B cell (primary cell): ENCODE data around the gene MESP2. TPM values are rescaled to one million over a fixed set of nuclear protein-coding genes. Genes with fewer than 3 reads are reported as not detected.

Source experiments
- ATAC-seq: fragments of 200-7000 bp; cut with Tn5 transposase; one replicate; pipeline ENCODE4 v1.10.0; 2021; ENCODE audit warnings: low read depth, mild to moderate bottlenecking, moderate number of reproducible peaks, moderate library complexity
- CTCF ChIA-PET: fragments of 350-600 bp; sonication (Branson Sonifier 250); formaldehyde crosslinking; loops from one replicate; lab custom pipeline; 2021; ENCODE audit warnings: antibody characterized with exemption, inconsistent platforms; lab: Charles Lee
- POLR2A ChIA-PET: fragments of 350-600 bp; sonication (Branson Sonifier 250); formaldehyde crosslinking; loops from one replicate; lab custom pipeline; 2021; ENCODE audit warnings: antibody characterized with exemption; lab: Charles Lee
- DNase-seq: peaks from one replicate; pipeline ENCODE4 v3.0.0; 2013
- H2AFZ ChIP-seq: 2 replicates; pipeline ENCODE4 v1.6.1; 2012; ENCODE audit warnings: mild to moderate bottlenecking, low read depth, low read length; ENCODE audit not compliant: insufficient read depth, poor library complexity, severe bottlenecking
- H3K27ac ChIP-seq, 2 donors: 1 replicate in 1 of 2; 2 replicates in 1 of 2; pipeline ENCODE4 v1.5.1; 2012 to 2013; ENCODE audit warnings: low read length in 2 of 2, mild to moderate bottlenecking in 2 of 2, moderate library complexity in 1 of 2
- H3K27me3 ChIP-seq, 4 experiments: fragments of 200-600 bp in 1 of 4; sonication (generic) in 1 of 4; replicated peaks in 1 of 4; 1 replicate in 2 of 4; 2 replicates in 2 of 4; pipeline versions ENCODE4 v1.6.1 to v1.7.0; 2013 to 2016; ENCODE audit warnings: low read length in 3 of 4, mild to moderate bottlenecking in 2 of 4, mixed read lengths in 1 of 4, moderate library complexity in 1 of 4; ENCODE audit not compliant: insufficient read depth in 4 of 4, control insufficient read depth in 3 of 4; ENCODE audit errors: control extremely low read depth in 1 of 4
- H3K36me3 ChIP-seq, 2 experiments: replicated peaks in 1 of 2; 1 replicate in 1 of 2; 2 replicates in 1 of 2; pipeline versions ENCODE4 v1.6.1 to v1.7.1; 2013; ENCODE audit warnings: low read length in 1 of 2; ENCODE audit not compliant: insufficient read depth in 2 of 2, control insufficient read depth in 1 of 2; ENCODE audit errors: control extremely low read depth in 1 of 2, extremely low read depth in 1 of 2
- H3K4me1 ChIP-seq, 2 donors: fragments of 200-600 bp in 1 of 2; sonication (generic) in 1 of 2; 1 replicate in 1 of 2; 2 replicates in 1 of 2; pipeline versions ENCODE4 v1.5.1 to v1.6.1; 2013 to 2017; ENCODE audit warnings: low read length in 2 of 2; ENCODE audit not compliant: control insufficient read depth in 2 of 2, insufficient read depth in 2 of 2
- H3K4me2 ChIP-seq: replicated peaks from 2 replicates; pipeline ENCODE3; 2012; ENCODE audit warnings: mild to moderate bottlenecking, low read depth, low read length; ENCODE audit not compliant: poor library complexity, severe bottlenecking
- H3K4me3 ChIP-seq, 5 experiments: fragments of 200-600 bp in 1 of 5; sonication (generic) in 1 of 5; 1 replicate in 3 of 5; 2 replicates in 2 of 5; pipeline versions ENCODE4 v1.5.1 to v1.7.0; 2011 to 2016; ENCODE audit warnings: low read length in 4 of 5, mild to moderate bottlenecking in 4 of 5, low read depth in 2 of 5, control low read depth in 1 of 5, moderate library complexity in 1 of 5; ENCODE audit not compliant: insufficient read depth in 1 of 5; ENCODE audit errors: control extremely low read depth in 1 of 5, extremely low read depth in 1 of 5
- H3K79me2 ChIP-seq: fragments of 200-600 bp; sonication (generic); one replicate; pipeline ENCODE4 v1.6.0; 2016; ENCODE audit warnings: low read length; ENCODE audit not compliant: control insufficient read depth, insufficient read depth
- H3K9ac ChIP-seq: fragments of 200-600 bp; sonication (generic); 2 replicates; pipeline ENCODE4 v1.6.1; 2017; ENCODE audit warnings: mild to moderate bottlenecking, low read length, moderate library complexity
- H3K9me3 ChIP-seq, 3 donors: one replicate each; pipeline versions ENCODE4 v1.6.1 to v1.7.1; 2013; ENCODE audit warnings: low read length in 2 of 3; ENCODE audit not compliant: control insufficient read depth in 2 of 3, insufficient read depth in 1 of 3; ENCODE audit errors: control extremely low read depth in 1 of 3
- H4K20me1 ChIP-seq: 2 replicates; pipeline ENCODE4 v1.6.0; 2012; ENCODE audit warnings: mild to moderate bottlenecking, low read length; ENCODE audit not compliant: insufficient read depth, control insufficient read depth, poor library complexity, severe bottlenecking
- H3K27ac Mint-ChIP-seq: one replicate; pipeline ENCODE4 v1.8.0; 2021; ENCODE audit warnings: mixed read lengths
- H3K27me3 Mint-ChIP-seq: one replicate; pipeline ENCODE4 v1.8.0; 2021; ENCODE audit warnings: mixed read lengths
- H3K4me1 Mint-ChIP-seq: one replicate; pipeline ENCODE4 v1.8.0; 2021; ENCODE audit warnings: mixed read lengths
- H3K4me3 Mint-ChIP-seq: one replicate; pipeline ENCODE4 v1.8.0; 2021; ENCODE audit warnings: mixed read lengths
- H3K9me3 Mint-ChIP-seq: one replicate; pipeline ENCODE4 v1.8.0; 2022; ENCODE audit warnings: mixed read lengths; ENCODE audit not compliant: insufficient read depth
- EZH2 ChIP-seq: IDR thresholded peaks from 2 replicates; pipeline ENCODE4 v1.6.1; 2012; ENCODE audit warnings: borderline replicate concordance, low read depth, mild to moderate bottlenecking, moderate library complexity, low read length; ENCODE audit not compliant: insufficient read depth, poor library complexity, severe bottlenecking
- WGBS: methylation state at CpG from one replicate; pipeline ENCODE4 v1.1.5; 2013; ENCODE audit warnings: missing lambda C conversion rate; ENCODE audit not compliant: insufficient coverage; 5-methylcytosine and 5-hydroxymethylcytosine counted together
- intact Hi-C: fragments of 100-400 bp; cut with micrococcal nuclease; formaldehyde crosslinking; loops from one replicate; pipeline ENCODE4 v1.10.0; 2022
- polyA plus RNA-seq: library from polyadenylated mRNA; depleted of rRNA; stranded (reverse); fragments of >200 nt; gene quantifications from 2 replicates; pipeline ENCODE4 v1.2.3, GENCODE V29; 2012
- total RNA-seq, 2 donors: library from RNA; stranded (reverse); fragments of 120-200 nt in 1 of 2; gene quantifications; 1 replicate in 1 of 2; 2 replicates in 1 of 2; pipeline versions ENCODE4 v1.2.3 to v1.2.4, GENCODE V29; 2013 to 2022
- TF ChIP-seq, protein P1 (sequence below): fragments of 200-600 bp; IDR thresholded peaks from one replicate; pipeline ENCODE4 v1.8.0; 2022; ENCODE audit warnings: antibody characterized with exemption, mild to moderate bottlenecking

MESP2 gene
- total and polyA plus RNA-seq, 2 donors (not counting 1 experiment from before 2014, with no cell fraction given), result not detected

DNA sequence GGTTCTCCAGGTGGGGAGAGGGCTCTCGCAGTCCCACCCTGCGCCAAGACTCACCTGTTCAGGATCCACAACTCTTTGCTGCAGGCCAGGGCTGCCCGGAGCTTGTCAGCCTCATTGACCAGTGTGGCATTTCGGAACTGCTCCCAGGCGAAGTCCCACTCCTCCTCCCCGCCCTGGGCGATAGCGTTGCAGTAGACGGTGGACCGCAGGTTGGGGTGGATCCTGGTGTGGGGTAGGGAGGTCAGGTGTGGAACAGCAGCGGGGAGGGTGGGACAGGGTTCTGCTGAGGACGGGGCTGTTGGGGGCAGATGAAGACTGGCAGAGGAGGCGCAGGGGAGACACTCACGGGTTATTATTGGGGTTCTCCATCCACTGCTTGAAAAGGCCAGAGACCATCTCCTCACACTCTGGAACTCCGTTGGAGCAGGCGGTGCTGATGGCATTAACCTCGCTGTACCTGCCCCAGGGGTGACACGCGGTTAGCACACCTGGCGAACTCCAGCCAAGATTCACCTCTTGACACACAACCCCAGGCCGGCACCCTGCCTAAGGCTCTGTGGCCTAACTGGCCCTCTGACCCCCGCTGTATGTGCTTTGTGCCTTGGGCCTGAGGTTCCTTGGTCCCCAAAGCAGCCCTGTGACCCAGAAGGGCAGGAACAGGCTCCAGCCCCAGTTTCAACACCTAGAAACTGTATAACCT, 16.1 kb downstream of the MESP2 start:
- H3K4me1 ChIP-seq, result no peaks in the 10 kb centered on the region
- H3K36me3 ChIP-seq, result no peaks in the 10 kb centered on the region
- intact Hi-C loops, result no loop called here
- ATAC-seq (no peak), DNase-seq (no peak)
- ChIA-PET POLR2A (no interaction called here), CTCF (no interaction called here)
- H3K9me3 ChIP-seq, result peaks cover 3 to 12% (median 7%) of the 10 kb centered on the region in 3 donors
- H2AFZ ChIP-seq, result no peak overlapping the region
- no peaks in the 10 kb centered on the region for H4K20me1 ChIP-seq
- Mint-ChIP-seq H3K27ac (no peak overlapping the region), H3K4me1 (no peaks in the 10 kb centered on the region), H3K27me3 (peaks cover 9% of the 10 kb centered on the region), H3K4me3 (no peak overlapping the region), H3K9me3 (peaks cover 6% of the 10 kb centered on the region)
- H3K4me2 ChIP-seq, result no peak overlapping the region
- no peaks in the 10 kb centered on the region for H3K27me3 ChIP-seq
- no peaks in the 10 kb centered on the region for H3K79me2 ChIP-seq
- 94% methylated on average over 19 of the region's 22 CpGs for WGBS
- H3K9ac ChIP-seq, result no peak overlapping the region
- no peak overlapping the region for H3K4me3 ChIP-seq
- H3K27ac ChIP-seq, result no peak overlapping the region
- TF ChIP-seq, protein P1, sequence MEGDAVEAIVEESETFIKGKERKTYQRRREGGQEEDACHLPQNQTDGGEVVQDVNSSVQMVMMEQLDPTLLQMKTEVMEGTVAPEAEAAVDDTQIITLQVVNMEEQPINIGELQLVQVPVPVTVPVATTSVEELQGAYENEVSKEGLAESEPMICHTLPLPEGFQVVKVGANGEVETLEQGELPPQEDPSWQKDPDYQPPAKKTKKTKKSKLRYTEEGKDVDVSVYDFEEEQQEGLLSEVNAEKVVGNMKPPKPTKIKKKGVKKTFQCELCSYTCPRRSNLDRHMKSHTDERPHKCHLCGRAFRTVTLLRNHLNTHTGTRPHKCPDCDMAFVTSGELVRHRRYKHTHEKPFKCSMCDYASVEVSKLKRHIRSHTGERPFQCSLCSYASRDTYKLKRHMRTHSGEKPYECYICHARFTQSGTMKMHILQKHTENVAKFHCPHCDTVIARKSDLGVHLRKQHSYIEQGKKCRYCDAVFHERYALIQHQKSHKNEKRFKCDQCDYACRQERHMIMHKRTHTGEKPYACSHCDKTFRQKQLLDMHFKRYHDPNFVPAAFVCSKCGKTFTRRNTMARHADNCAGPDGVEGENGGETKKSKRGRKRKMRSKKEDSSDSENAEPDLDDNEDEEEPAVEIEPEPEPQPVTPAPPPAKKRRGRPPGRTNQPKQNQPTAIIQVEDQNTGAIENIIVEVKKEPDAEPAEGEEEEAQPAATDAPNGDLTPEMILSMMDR, result no peak
- no peak for TF ChIP-seq EZH2

DNA sequence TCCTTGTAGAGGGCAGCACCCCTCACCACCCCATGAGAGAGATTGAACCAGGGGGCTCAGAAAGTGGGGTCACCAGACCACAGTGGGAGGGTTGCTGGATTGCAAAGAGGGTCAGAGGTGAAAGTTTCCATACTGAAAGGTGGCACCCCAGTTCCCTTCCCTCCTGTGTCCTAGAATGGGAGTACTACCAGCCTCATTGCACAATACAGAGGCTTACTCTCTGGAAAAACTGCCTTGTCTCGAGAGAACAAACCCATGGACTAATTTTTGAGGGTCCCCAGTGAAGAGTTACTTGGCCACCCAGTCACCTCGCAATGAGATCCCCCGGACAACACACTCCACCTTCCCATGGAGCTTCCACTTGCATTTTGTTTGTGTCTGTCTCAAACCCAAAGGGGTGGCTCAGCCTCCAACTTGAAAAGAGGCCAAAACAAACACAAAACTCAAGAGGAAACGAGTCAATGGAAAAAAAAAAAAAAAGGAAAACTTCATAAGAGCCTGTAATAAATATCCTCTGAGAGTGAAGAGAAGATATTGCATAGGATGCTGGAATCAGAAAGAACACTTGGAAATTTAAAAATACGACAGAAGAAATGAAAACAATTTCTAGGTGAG, 18.6 kb downstream of the MESP2 start:
- Mint-ChIP-seq H3K4me3 (no peak overlapping the region), H3K4me1 (peaks cover 8% of the 10 kb centered on the region), H3K9me3 (peaks cover 2% of the 10 kb centered on the region), H3K27ac (no peak overlapping the region), H3K27me3 (peaks cover 4% of the 10 kb centered on the region)
- WGBS, result 97% methylated on average over 4 of the region's 5 CpGs
- Histone ChIP-seq H3K9ac (no peak overlapping the region), H3K27me3 (no peaks in the 10 kb centered on the region), H3K9me3 (peaks cover 0 to 9% (median 0%) of the 10 kb centered on the region in 3 donors), H3K4me3 (no peak overlapping the region), H3K79me2 (no peaks in the 10 kb centered on the region), H3K4me1 (peaks cover 0 to 2% of the 10 kb centered on the region in 2 donors), H4K20me1 (no peaks in the 10 kb centered on the region), H3K27ac (no peak overlapping the region), H2AFZ (no peak overlapping the region), H3K4me2 (no peak overlapping the region), H3K36me3 (no peaks in the 10 kb centered on the region)
- DNase-seq, result no peak
- TF ChIP-seq, protein P1, result no peak
- no peak for TF ChIP-seq EZH2
- intact Hi-C loops, result no loop called here
- POLR2A ChIA-PET, result no interaction called here
- no peak for ATAC-seq
- CTCF ChIA-PET, result interaction anchor here (0.7 kb wide), 1 partner anchor 16 kb away, joined by 3 read pairs; no protein-coding TSS in a partner anchor
